Lung (tissue), 12 donors: ENCODE data around the gene NEU3. TPM values are rescaled to one million over a fixed set of nuclear protein-coding genes. Genes with fewer than 3 reads are reported as not detected.
"Not testable (repeated sequence)": the region's sequence is repeated elsewhere in the genome, so short reads cannot be mapped to it uniquely, and the experiment has no call there.

Experiments
- ATAC-seq: fragments of 200-7000 bp; cut with Tn5 transposase; one replicate; pipeline ENCODE4 v1.9.1; 2020; ENCODE audit warnings: moderate number of reproducible peaks; ENCODE audit not compliant: insufficient read depth, low FRiP score
- DNase-seq, 3 donors: peaks; one replicate each; pipeline ENCODE4 v3.0.0-alpha.2; 2013 to 2017
- H3K27ac ChIP-seq, 2 donors: one replicate each; pipeline ENCODE4 v1.5.1; 2013; ENCODE audit warnings: mild to moderate bottlenecking in 2 of 2, moderate library complexity in 2 of 2, control low read depth in 1 of 2, inconsistent platforms in 1 of 2, low read depth in 1 of 2, low read length in 1 of 2
- H3K27me3 ChIP-seq, 3 donors: one replicate each; pipeline ENCODE4 v1.5.1; 2013; ENCODE audit warnings: low read length in 2 of 3; ENCODE audit not compliant: control insufficient read depth in 3 of 3, insufficient read depth in 3 of 3
- H3K36me3 ChIP-seq, 4 donors: one replicate each; pipeline ENCODE4 v1.5.1; 2013; ENCODE audit warnings: low read length in 4 of 4, mild to moderate bottlenecking in 1 of 4, moderate library complexity in 1 of 4; ENCODE audit not compliant: control insufficient read depth in 4 of 4, insufficient read depth in 4 of 4
- H3K4me1 ChIP-seq, 5 donors: one replicate each; pipeline ENCODE4 v1.5.1; 2013; ENCODE audit warnings: low read length in 5 of 5, mild to moderate bottlenecking in 2 of 5, moderate library complexity in 1 of 5; ENCODE audit not compliant: control insufficient read depth in 5 of 5, insufficient read depth in 5 of 5
- H3K4me3 ChIP-seq: one replicate; pipeline ENCODE4 v1.5.1; 2013; ENCODE audit warnings: mild to moderate bottlenecking, control low read depth, moderate library complexity
- H3K9ac ChIP-seq, 2 donors: one replicate each; pipeline ENCODE4 v1.5.1; 2013; ENCODE audit warnings: low read length in 2 of 2, control low read depth in 1 of 2; ENCODE audit not compliant: insufficient read depth in 1 of 2
- H3K9me3 ChIP-seq, 4 donors: one replicate each; pipeline ENCODE4 v1.5.1; 2013; ENCODE audit warnings: low read length in 3 of 4, mild to moderate bottlenecking in 1 of 4, moderate library complexity in 1 of 4; ENCODE audit not compliant: control insufficient read depth in 4 of 4, insufficient read depth in 3 of 4
- WGBS, 2 donors: extraction: QIAGEN DNeasy Blood & Tissue Kit; methylation state at CpG; one replicate each; pipeline ENCODE4 v1.1.7; 2013; 5-methylcytosine and 5-hydroxymethylcytosine counted together
- polyA plus RNA-seq, 2 donors: library from polyadenylated mRNA; stranded (reverse); fragments of 200-250 nt; gene quantifications; one replicate each; pipeline ENCODE4 v1.2.1, GENCODE V29; 2013
- total RNA-seq, 2 donors: library from RNA; depleted of rRNA in 1 of 2; stranded (reverse); fragments of >200 nt in 1 of 2; gene quantifications; one replicate each; pipeline ENCODE4 v1.2.1, GENCODE V29; 2014 to 2021
- TF ChIP-seq, protein P1 (sequence below): IDR thresholded peaks from 2 replicates; pipeline ENCODE4 v1.5.1; 2012; ENCODE audit warnings: mild to moderate bottlenecking; ENCODE audit errors: control extremely low read depth, extremely low read depth
- donor health status: control.
- donor health status: control.
- donor health status: Bipolar disorder and iron deficiency.
- donor health status: healthy.
- donor health status: DM: yes; HTN: yes; CAD: no.

The NEU3 gene
- total and polyA plus RNA-seq, 4 donors: 4.1 to 13.9 (median 7.9) TPM

DNA sequence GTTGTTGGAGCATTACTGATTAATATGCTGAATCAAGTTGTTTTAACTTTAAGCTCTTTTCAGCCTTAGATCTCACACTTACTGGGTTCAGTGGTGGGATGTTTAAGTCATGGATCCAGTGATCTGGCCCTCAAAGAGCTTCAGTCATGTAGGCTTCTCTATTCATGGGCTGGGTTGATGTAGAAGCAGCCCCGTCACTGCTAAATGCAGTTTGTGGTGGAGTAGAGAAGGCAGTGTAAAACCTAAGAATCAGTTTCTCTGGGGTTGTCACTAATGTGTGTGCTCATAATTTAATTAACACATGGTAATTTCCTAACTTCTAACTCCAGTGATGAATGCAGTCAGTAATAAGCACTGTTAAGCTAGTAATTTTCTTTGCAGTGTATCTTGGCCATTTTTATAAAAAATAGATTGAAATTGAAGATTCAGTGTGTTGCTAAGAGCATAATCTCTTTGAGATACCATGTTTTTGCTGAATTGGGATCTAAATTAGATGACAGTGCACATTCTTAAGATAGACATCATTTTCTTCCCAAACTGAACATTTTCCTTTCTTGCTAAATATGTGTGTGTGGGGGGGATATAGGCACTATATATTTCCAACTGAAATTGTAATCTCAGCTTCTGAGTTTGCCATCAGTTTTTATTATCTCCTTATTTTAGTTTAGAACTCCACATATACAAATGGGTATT is 30.6 kb upstream of the NEU3 start:
- Histone ChIP-seq H3K27me3 (no peaks in the 10 kb centered on the region), H3K4me1 (peaks cover 0 to 26% (median 0%) of the 10 kb centered on the region in 5 donors), H3K9ac (no peak overlapping the region), H3K27ac (no peak overlapping the region), H3K9me3 (no peaks in the 10 kb centered on the region), H3K4me3 (no peak overlapping the region), H3K36me3 (peaks cover 0 to 10% (median 5%) of the 10 kb centered on the region in 4 donors)
- TF ChIP-seq, protein P1, sequence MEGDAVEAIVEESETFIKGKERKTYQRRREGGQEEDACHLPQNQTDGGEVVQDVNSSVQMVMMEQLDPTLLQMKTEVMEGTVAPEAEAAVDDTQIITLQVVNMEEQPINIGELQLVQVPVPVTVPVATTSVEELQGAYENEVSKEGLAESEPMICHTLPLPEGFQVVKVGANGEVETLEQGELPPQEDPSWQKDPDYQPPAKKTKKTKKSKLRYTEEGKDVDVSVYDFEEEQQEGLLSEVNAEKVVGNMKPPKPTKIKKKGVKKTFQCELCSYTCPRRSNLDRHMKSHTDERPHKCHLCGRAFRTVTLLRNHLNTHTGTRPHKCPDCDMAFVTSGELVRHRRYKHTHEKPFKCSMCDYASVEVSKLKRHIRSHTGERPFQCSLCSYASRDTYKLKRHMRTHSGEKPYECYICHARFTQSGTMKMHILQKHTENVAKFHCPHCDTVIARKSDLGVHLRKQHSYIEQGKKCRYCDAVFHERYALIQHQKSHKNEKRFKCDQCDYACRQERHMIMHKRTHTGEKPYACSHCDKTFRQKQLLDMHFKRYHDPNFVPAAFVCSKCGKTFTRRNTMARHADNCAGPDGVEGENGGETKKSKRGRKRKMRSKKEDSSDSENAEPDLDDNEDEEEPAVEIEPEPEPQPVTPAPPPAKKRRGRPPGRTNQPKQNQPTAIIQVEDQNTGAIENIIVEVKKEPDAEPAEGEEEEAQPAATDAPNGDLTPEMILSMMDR: no peak
- ATAC-seq: no peak
- 95 to 97% methylated on average over 1 of the region's 1 CpG for WGBS, 2 donors
- no peak for DNase-seq

- not testable (repeated sequence) for H3K9ac ChIP-seq, ATAC-seq, H3K36me3 ChIP-seq, DNase-seq, H3K9me3 ChIP-seq, H3K27me3 ChIP-seq, H3K27ac ChIP-seq, H3K4me3 ChIP-seq
- H3K4me1 ChIP-seq: peaks cover 0 to 34% (median 3%) of the 10 kb centered on the region in 5 donors
- WGBS, 2 donors: 95% methylated on average over 6 of the region's 6 CpGs
Observed at GRCh38 chr11:74960128-74960527, 28.6 kb upstream of the NEU3 start.

GRCh38 chr11:74966651-74967050 is 22.1 kb upstream of the NEU3 start:
- H3K4me3 ChIP-seq: no peak overlapping the region
- H3K27ac ChIP-seq: no peak overlapping the region
- H3K27me3 ChIP-seq: no peaks in the 10 kb centered on the region
- ATAC-seq (no peak), DNase-seq (no peak)
- no peaks in the 10 kb centered on the region for H3K9me3 ChIP-seq
- WGBS, 2 donors: 91 to 92% methylated on average over 5 of the region's 5 CpGs
- H3K9ac ChIP-seq: no peak overlapping the region
- TF ChIP-seq, protein P1: no peak
- peaks cover 0 to 18% (median 3%) of the 10 kb centered on the region in 5 donors for H3K4me1 ChIP-seq
- H3K36me3 ChIP-seq: peaks cover 6 to 21% (median 14%) of the 10 kb centered on the region in 4 donors

- H3K36me3 ChIP-seq: peaks cover 16 to 29% (median 24%) of the 10 kb centered on the region in 4 donors
- H3K9me3 ChIP-seq: no peaks in the 10 kb centered on the region
- H3K27ac ChIP-seq: no peak overlapping the region
- DNase-seq (no peak), ATAC-seq (no peak)
- WGBS, 2 donors: 88 to 97% methylated on average over 1 of the region's 1 CpG
- no peaks in the 10 kb centered on the region for H3K27me3 ChIP-seq
- no peak overlapping the region for H3K4me3 ChIP-seq
- TF ChIP-seq, protein P1: no peak
- peaks cover 0 to 4% (median 0%) of the 10 kb centered on the region in 5 donors for H3K4me1 ChIP-seq
- no peak overlapping the region for H3K9ac ChIP-seq
Observed at GRCh38 chr11:74970852-74971395, 17.8 kb upstream of the NEU3 start.
